ENCODE results near the gene PCDHA1.

DNA sequence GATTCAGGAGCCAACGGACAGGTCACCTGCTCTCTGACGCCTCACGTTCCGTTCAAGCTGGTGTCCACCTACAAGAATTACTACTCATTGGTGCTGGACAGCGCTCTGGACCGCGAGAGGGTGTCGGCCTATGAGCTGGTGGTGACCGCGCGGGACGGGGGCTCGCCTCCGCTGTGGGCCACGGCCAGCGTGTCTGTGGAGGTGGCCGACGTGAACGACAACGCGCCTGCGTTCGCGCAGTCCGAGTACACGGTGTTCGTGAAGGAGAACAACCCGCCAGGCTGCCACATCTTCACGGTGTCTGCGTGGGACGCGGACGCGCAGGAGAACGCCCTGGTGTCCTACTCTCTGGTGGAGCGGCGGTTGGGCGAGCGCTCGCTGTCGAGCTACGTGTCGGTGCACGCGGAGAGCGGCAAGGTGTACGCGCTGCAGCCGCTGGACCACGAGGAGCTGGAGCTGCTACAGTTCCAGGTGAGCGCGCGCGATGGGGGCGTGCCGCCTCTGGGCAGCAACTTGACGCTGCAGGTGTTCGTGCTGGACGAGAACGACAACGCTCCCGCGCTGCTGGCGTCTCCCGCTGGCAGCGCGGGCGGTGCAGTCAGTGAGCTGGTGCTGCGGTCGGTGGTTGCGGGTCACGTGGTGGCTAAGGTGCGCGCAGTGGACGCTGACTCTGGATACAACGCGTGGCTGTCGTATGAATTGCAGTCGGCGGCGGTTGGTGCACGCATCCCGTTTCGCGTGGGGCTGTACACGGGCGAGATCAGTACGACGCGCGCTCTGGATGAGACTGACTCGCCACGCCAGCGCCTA lies 71.4 kb downstream of the PCDHA1 start:
- no peak for TF ChIP-seq CTCF (IDR thresholded peaks at IDR 0.05; ENCODE audit: insufficient read depth, low read length)
- no peak for TF ChIP-seq POLR2AphosphoS5 (IDR thresholded peaks at IDR 0.05; ENCODE audit: low read depth)

All from HL-60 (cell line).